Measurements from ENCODE around the gene TMEM87A.
"Not testable (repeated sequence)": the region's sequence is repeated elsewhere in the genome, so short reads cannot be mapped to it uniquely, and the experiment has no call there.

Gene TMEM87A

DNA sequence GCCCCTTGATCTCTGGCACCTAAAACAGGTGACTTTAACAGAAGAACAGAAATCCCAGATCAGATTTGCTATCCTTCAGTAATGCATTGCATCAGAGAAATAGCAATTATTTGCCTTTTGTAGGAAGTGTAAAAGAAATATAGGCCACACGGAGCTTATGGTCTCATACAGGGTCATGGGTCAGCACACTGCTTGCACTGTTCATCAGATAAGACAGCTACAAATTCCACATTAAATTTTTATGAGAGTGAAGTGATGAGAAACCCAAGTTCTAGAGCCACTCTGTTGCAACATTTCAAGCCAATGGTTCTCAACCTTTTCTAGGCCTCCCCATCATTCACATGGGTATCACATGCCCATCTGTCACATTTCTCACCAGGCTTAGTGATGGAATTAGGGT, 33.4 kb upstream of the TMEM87A start:
- H3K4me3 ChIP-seq (ENCODE audit: low read depth, low read length): no peak overlapping the region
- DNase-seq (ENCODE audit: low read depth): peak; percentile 82
- TF ChIP-seq, protein P1, sequence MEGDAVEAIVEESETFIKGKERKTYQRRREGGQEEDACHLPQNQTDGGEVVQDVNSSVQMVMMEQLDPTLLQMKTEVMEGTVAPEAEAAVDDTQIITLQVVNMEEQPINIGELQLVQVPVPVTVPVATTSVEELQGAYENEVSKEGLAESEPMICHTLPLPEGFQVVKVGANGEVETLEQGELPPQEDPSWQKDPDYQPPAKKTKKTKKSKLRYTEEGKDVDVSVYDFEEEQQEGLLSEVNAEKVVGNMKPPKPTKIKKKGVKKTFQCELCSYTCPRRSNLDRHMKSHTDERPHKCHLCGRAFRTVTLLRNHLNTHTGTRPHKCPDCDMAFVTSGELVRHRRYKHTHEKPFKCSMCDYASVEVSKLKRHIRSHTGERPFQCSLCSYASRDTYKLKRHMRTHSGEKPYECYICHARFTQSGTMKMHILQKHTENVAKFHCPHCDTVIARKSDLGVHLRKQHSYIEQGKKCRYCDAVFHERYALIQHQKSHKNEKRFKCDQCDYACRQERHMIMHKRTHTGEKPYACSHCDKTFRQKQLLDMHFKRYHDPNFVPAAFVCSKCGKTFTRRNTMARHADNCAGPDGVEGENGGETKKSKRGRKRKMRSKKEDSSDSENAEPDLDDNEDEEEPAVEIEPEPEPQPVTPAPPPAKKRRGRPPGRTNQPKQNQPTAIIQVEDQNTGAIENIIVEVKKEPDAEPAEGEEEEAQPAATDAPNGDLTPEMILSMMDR (IDR thresholded peaks at IDR 0.05; ENCODE audit: control insufficient read depth, extremely low read depth, insufficient read depth): no peak

DNA sequence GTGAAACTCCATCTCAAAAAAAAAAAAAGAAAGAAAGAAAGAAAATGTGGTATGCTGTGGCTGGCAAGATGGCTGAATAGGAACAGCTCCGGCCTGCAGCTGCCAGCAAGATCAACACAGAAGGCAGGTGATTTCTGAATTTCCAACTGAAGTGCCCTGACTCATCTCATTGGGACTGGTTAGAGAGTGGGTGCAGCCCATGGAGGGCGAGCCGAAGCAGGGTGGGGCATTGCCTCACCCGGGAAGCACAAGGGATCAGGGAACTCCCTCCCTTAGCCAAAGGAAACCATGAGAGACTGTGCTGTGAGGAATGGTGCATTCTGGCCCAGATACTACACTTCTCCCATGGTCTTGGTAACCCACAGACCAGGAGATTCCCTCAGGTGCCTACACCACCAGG, 27.8 kb upstream of the TMEM87A start:
- DNase-seq (ENCODE audit: low read depth); H3K4me3 ChIP-seq (ENCODE audit: low read depth, low read length): not testable (repeated sequence)

DNA sequence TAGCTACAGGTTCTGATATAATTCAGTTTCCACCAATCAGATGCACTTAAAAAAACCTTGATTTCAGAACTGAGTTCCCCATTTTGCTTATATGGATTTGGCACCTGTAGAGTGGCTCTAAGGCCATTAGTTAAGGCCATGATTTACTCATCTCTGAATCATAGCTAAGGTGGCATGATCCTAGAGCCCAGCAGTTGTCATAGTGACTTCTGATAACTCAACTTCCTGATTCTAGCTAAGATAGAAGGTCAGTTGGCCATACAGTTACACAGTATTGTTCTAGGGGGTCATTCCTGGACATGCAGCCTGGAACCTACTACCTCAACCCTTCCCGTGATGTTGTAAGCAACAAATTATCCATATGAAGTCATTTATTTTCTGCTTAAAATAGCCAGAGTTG, 15.9 kb upstream of the TMEM87A start:
- TF ChIP-seq, protein P1 (IDR thresholded peaks at IDR 0.05; ENCODE audit: control insufficient read depth, extremely low read depth, insufficient read depth): no peak
- DNase-seq (ENCODE audit: low read depth): no peak
- no peak overlapping the region for H3K4me3 ChIP-seq (ENCODE audit: low read depth, low read length)

DNA sequence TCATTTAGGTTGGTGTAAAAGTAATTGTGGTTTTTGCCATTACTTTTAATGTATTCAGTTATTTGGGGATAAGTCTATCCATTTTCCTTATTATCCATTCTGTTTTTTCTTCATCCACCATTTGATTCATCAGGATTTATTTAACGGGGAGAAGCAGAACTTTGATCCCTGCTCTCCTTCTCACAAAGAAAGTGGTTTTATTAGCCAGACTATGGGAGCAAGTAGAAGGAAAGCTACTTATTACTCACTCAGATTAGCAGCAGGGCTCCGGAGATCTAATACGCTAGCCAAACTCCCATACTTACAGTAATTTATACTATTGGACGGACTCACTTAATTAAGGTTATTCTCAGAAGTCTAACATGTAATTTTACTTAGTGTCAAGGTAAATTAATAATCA, 14.7 kb upstream of the TMEM87A start:
- no peak for DNase-seq (ENCODE audit: low read depth)
- no peak overlapping the region for H3K4me3 ChIP-seq (ENCODE audit: low read depth, low read length)
- TF ChIP-seq, protein P1 (IDR thresholded peaks at IDR 0.05; ENCODE audit: control insufficient read depth, extremely low read depth, insufficient read depth): no peak

DNA sequence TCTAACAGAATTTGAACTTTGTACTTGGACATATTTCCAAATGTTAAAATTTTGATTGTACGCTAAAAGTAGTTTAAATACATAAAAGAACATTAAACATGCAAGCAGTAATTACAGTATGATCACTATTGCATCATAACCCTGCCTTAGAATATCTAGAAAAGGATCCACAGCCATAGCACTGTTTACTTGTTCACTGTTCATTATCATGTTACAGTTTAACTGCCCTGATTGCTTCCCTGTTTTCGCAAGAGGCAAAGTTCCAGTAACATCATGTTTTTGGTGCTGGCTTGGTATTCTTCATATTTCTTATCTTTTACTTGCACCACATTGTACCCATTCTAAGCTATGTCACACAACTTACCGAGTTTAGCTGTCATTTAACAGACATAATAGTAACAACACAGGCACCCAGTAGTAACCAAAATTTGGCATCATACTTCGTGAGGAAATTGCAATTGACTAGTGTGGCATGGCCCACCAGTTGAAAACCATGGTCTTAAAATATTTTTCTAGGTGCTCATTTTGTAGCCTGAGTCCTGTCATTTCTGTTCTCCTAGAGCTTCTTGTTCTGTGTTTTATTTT, 13.3 kb upstream of the TMEM87A start:
- peak; percentile 45 for DNase-seq (ENCODE audit: low read depth)
- TF ChIP-seq, protein P1 (IDR thresholded peaks at IDR 0.05; ENCODE audit: control insufficient read depth, extremely low read depth, insufficient read depth): no peak
- no peak overlapping the region for H3K4me3 ChIP-seq (ENCODE audit: low read depth, low read length)

DNA sequence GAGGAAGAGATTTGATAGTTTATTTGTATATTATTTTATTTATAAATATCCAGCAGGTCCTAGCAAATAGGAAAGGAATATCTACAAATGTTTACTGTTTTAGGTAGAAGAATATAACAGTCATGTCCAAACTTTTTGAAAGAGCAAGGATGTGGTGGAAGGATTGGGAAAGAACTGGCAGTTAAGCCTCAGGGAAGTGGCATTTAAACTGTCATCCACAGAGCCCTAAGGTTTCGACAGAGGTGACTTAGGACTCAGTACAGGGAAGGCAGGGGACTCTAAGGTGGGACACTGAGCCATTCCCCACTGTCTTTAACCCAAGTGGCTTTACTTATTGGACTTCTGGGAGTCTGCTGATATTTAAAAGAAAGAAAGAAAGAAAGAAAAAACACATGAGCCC, 11.8 kb upstream of the TMEM87A start:
- TF ChIP-seq, protein P1 (IDR thresholded peaks at IDR 0.05; ENCODE audit: control insufficient read depth, extremely low read depth, insufficient read depth): no peak
- no peak overlapping the region for H3K4me3 ChIP-seq (ENCODE audit: low read depth, low read length)
- DNase-seq (ENCODE audit: low read depth): no peak

DNA sequence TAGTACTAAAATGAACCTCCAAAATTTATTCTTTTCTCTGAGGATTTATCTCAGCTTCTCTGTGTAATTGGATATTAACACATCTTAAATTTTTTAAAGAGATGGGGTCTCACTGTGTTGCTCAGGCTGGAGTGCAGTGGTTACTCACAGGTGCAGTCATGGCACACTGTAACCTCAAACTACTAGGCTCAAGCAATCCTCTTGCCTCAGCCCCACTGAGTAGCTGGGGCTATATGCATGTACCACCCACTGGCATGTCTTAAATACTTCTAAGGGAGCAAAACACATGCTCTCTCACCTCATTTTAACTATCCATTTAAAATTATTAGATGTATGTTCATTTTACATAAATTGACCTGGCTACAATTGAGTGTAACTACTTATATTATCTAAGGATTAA, 11.3 kb upstream of the TMEM87A start:
- no peak overlapping the region for H3K4me3 ChIP-seq (ENCODE audit: low read depth, low read length)
- TF ChIP-seq, protein P1 (IDR thresholded peaks at IDR 0.05; ENCODE audit: control insufficient read depth, extremely low read depth, insufficient read depth): no peak
- no peak for DNase-seq (ENCODE audit: low read depth)
